Measurements from ENCODE around the gene MBD3.
"Not testable (repeated sequence)": the region's sequence is repeated elsewhere in the genome, so short reads cannot be mapped to it uniquely, and the experiment has no call there.

Gene MBD3

GRCh38 chr19:1549332-1549945, 43.2 kb downstream of the MBD3 start:
- DNase-seq (ENCODE audit: low read depth in 1 of 2, low spot score in 1 of 2): no peak

- no peak for DNase-seq (ENCODE audit: low read depth in 1 of 2, low spot score in 1 of 2)
These were observed 52.2 kb downstream of the MBD3 start for GRCh38 chr19:1540365-1540925.

GRCh38 chr19:1539749-1540148, 52.9 kb downstream of the MBD3 start:
- not testable (repeated sequence) for DNase-seq (ENCODE audit: low read depth in 1 of 2, low spot score in 1 of 2)

GRCh38 chr19:1538978-1539377, 53.7 kb downstream of the MBD3 start:
- DNase-seq (ENCODE audit: low read depth in 1 of 2, low spot score in 1 of 2): no peak

GRCh38 chr19:1535699-1536098, 57.0 kb downstream of the MBD3 start:
- not testable (repeated sequence) for DNase-seq (ENCODE audit: low read depth in 1 of 2, low spot score in 1 of 2)

- DNase-seq (ENCODE audit: low read depth in 1 of 2, low spot score in 1 of 2): no peak
These were observed 57.7 kb downstream of the MBD3 start for GRCh38 chr19:1534972-1535371.

GRCh38 chr19:1533510-1534150, 59.0 kb downstream of the MBD3 start:
- no peak for DNase-seq (ENCODE audit: low read depth in 1 of 2, low spot score in 1 of 2)

- no peak for DNase-seq (ENCODE audit: low read depth in 1 of 2, low spot score in 1 of 2)
These were observed 60.7 kb downstream of the MBD3 start for GRCh38 chr19:1532003-1532402.

- DNase-seq (ENCODE audit: low read depth in 1 of 2, low spot score in 1 of 2): no peak
These were observed 61.1 kb downstream of the MBD3 start for GRCh38 chr19:1531587-1531986.

- DNase-seq (ENCODE audit: low read depth in 1 of 2, low spot score in 1 of 2): not testable (repeated sequence)
These were observed 61.8 kb downstream of the MBD3 start for GRCh38 chr19:1530856-1531255.

GRCh38 chr19:1529430-1529816, 63.2 kb downstream of the MBD3 start:
- DNase-seq (ENCODE audit: low read depth in 1 of 2, low spot score in 1 of 2): no peak

GRCh38 chr19:1528596-1529429, 63.9 kb downstream of the MBD3 start:
- no peak for DNase-seq (ENCODE audit: low read depth in 1 of 2, low spot score in 1 of 2)

GRCh38 chr19:1527650-1528309, 64.9 kb downstream of the MBD3 start:
- no peak for DNase-seq (ENCODE audit: low read depth in 1 of 2, low spot score in 1 of 2)

GRCh38 chr19:1526979-1527649, 65.6 kb downstream of the MBD3 start:
- no peak for DNase-seq (ENCODE audit: low read depth in 1 of 2, low spot score in 1 of 2)

- DNase-seq (ENCODE audit: low read depth in 1 of 2, low spot score in 1 of 2): no peak
These were observed 66.4 kb downstream of the MBD3 start for GRCh38 chr19:1526066-1526778.

GRCh38 chr19:1525343-1525742, 67.3 kb downstream of the MBD3 start:
- DNase-seq (ENCODE audit: low read depth in 1 of 2, low spot score in 1 of 2): no peak

- no peak for DNase-seq (ENCODE audit: low read depth in 1 of 2, low spot score in 1 of 2)
These were observed 67.7 kb downstream of the MBD3 start for GRCh38 chr19:1524972-1525325.

GRCh38 chr19:1524287-1524971, 68.2 kb downstream of the MBD3 start:
- DNase-seq (ENCODE audit: low read depth in 1 of 2, low spot score in 1 of 2): no peak

All from activated CD4-positive, alpha-beta T cell treated with anti-CD3 and anti-CD28 coated beads, Interleukin-2, amount 50 U/mL, for 24 hours (primary cell).